Neural progenitor cell (in vitro differentiated cells): ENCODE results near the gene ARHGEF38. TPM values are rescaled to one million over a fixed set of nuclear protein-coding genes. Genes with fewer than 3 reads are reported as not detected.

Source experiments
- DNase-seq: peaks from one replicate; pipeline ENCODE4 v3.0.0-alpha.2; 2016; ENCODE audit warnings: low spot score
- H2AFZ ChIP-seq: fragments of 200-600 bp; sonication (generic); replicated peaks from 2 replicates; pipeline ENCODE4 v1.6.1; 2016; ENCODE audit warnings: antibody characterized with exemption
- H3F3A ChIP-seq: fragments of 200-600 bp; sonication (generic); 2 replicates; pipeline ENCODE4 v1.6.1; 2016; ENCODE audit warnings: antibody characterized with exemption, low read depth
- H3K27ac ChIP-seq: fragments of 200-600 bp; sonication (generic); 2 replicates; pipeline ENCODE4 v1.5.1; 2016; ENCODE audit warnings: mild to moderate bottlenecking
- H3K27me3 ChIP-seq: fragments of 200-600 bp; sonication (generic); 2 replicates; pipeline ENCODE4 v1.6.1; 2016; ENCODE audit warnings: mild to moderate bottlenecking, moderate library complexity
- H3K36me3 ChIP-seq: fragments of 200-600 bp; sonication (generic); 2 replicates; pipeline ENCODE4 v1.5.1; 2016
- H3K4me1 ChIP-seq: fragments of 200-600 bp; sonication (generic); 2 replicates; pipeline ENCODE4 v1.6.1; 2016; ENCODE audit warnings: mixed run types
- H3K4me2 ChIP-seq: fragments of 200-600 bp; sonication (generic); 2 replicates; pipeline ENCODE4 v1.6.1; 2016
- H3K4me3 ChIP-seq: fragments of 200-600 bp; sonication (generic); 2 replicates; pipeline ENCODE4 v1.5.1; 2016
- H3K79me2 ChIP-seq: fragments of 200-600 bp; sonication (generic); 2 replicates; pipeline ENCODE4 v1.6.1; 2016; ENCODE audit warnings: low read depth
- H3K9ac ChIP-seq: fragments of 200-600 bp; sonication (generic); 2 replicates; pipeline ENCODE4 v1.6.1; 2016
- H3K9me3 ChIP-seq: fragments of 200-600 bp; sonication (generic); 2 replicates; pipeline ENCODE4 v1.5.1; 2016; ENCODE audit warnings: low read depth
- H4K20me1 ChIP-seq: fragments of 200-600 bp; sonication (generic); 2 replicates; pipeline ENCODE4 v1.6.1; 2016; ENCODE audit warnings: low read depth
- H3K27ac Mint-ChIP-seq: 3 replicates; pipeline ENCODE4 v1.8.0; 2021; ENCODE audit warnings: mixed read lengths
- H3K27me3 Mint-ChIP-seq: 2 replicates; pipeline ENCODE4 v1.8.0; 2022; ENCODE audit warnings: low read depth, mild to moderate bottlenecking, inconsistent platforms, moderate library complexity, mixed read lengths; ENCODE audit not compliant: insufficient read depth
- H3K36me3 Mint-ChIP-seq: 3 replicates; pipeline ENCODE4 v1.8.0; 2021; ENCODE audit warnings: mixed read lengths
- H3K4me1 Mint-ChIP-seq: 3 replicates; pipeline ENCODE4 v1.8.0; 2021; ENCODE audit warnings: mixed read lengths
- H3K4me3 Mint-ChIP-seq: 3 replicates; pipeline ENCODE4 v1.8.0; 2021; ENCODE audit warnings: mild to moderate bottlenecking, moderate library complexity, mixed read lengths
- H3K9me3 Mint-ChIP-seq: 3 replicates; pipeline ENCODE4 v1.8.0; 2020; ENCODE audit warnings: mixed read lengths
- EZH2 ChIP-seq: fragments of 200-600 bp; sonication (generic); IDR thresholded peaks from 2 replicates; pipeline ENCODE4 v1.6.1; 2017; ENCODE audit warnings: antibody characterized with exemption, mild to moderate bottlenecking, moderate library complexity
- EZH2phosphoT487 ChIP-seq: fragments of 200-600 bp; sonication (generic); IDR thresholded peaks from 2 replicates; pipeline ENCODE4 v1.6.1; 2017; ENCODE audit warnings: antibody characterized with exemption
- total RNA-seq: library from RNA; depleted of rRNA; stranded (reverse); fragments of >200 nt; gene quantifications from 2 replicates; pipeline ENCODE4 v1.2.3, GENCODE V29; 2015; ENCODE audit warnings: low replicate concordance
- TF ChIP-seq, protein P1 (sequence below): fragments of 200-600 bp; sonication (generic); IDR thresholded peaks from 2 replicates; pipeline ENCODE4 v1.5.1; 2017; ENCODE audit warnings: antibody characterized with exemption, mild to moderate bottlenecking

The ARHGEF38 gene
- total RNA-seq, 1 donor from 2014 or later: 0.28 TPM

DNA sequence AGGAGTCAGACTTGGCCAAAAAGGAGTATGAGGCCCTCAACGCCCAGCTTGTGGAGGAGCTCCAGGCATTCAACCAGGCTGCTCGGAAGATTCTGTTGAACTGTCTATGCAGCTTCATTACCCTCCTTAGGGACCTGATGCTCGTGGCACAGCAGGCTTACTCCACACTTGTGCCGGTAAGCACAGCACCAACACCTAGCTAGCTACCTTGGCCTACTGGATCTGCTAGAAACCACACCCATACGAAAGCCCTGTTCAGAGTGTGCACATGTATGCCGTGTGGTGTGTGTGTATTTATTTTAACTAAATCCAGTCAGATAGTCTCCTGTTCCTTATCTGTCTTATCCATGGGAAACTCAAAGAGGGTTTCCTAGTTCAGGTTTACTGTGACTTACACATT is 106.8 kb downstream of the ARHGEF38 start:
- Histone ChIP-seq H2AFZ (no peak overlapping the region), H3K79me2 (no peaks in the 10 kb centered on the region), H3K4me1 (no peaks in the 10 kb centered on the region), H3F3A (no peaks in the 10 kb centered on the region), H3K27me3 (peaks cover 11% of the 10 kb centered on the region), H3K9ac (no peak overlapping the region), H3K27ac (no peak overlapping the region), H3K36me3 (no peaks in the 10 kb centered on the region), H3K9me3 (no peaks in the 10 kb centered on the region), H4K20me1 (no peaks in the 10 kb centered on the region), H3K4me3 (no peak overlapping the region), H3K4me2 (no peak overlapping the region)
- H3K27ac Mint-ChIP-seq: no peak overlapping the region
- no peaks in the 10 kb centered on the region for H3K27me3 Mint-ChIP-seq
- H3K9me3 Mint-ChIP-seq: no peaks in the 10 kb centered on the region
- DNase-seq: no peak
- no peak for TF ChIP-seq EZH2phosphoT487
- TF ChIP-seq, protein P1, sequence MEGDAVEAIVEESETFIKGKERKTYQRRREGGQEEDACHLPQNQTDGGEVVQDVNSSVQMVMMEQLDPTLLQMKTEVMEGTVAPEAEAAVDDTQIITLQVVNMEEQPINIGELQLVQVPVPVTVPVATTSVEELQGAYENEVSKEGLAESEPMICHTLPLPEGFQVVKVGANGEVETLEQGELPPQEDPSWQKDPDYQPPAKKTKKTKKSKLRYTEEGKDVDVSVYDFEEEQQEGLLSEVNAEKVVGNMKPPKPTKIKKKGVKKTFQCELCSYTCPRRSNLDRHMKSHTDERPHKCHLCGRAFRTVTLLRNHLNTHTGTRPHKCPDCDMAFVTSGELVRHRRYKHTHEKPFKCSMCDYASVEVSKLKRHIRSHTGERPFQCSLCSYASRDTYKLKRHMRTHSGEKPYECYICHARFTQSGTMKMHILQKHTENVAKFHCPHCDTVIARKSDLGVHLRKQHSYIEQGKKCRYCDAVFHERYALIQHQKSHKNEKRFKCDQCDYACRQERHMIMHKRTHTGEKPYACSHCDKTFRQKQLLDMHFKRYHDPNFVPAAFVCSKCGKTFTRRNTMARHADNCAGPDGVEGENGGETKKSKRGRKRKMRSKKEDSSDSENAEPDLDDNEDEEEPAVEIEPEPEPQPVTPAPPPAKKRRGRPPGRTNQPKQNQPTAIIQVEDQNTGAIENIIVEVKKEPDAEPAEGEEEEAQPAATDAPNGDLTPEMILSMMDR: no peak
- no peak for TF ChIP-seq EZH2
- H3K4me1 Mint-ChIP-seq: no peaks in the 10 kb centered on the region
- no peak overlapping the region for H3K4me3 Mint-ChIP-seq
- H3K36me3 Mint-ChIP-seq: no peaks in the 10 kb centered on the region

DNA sequence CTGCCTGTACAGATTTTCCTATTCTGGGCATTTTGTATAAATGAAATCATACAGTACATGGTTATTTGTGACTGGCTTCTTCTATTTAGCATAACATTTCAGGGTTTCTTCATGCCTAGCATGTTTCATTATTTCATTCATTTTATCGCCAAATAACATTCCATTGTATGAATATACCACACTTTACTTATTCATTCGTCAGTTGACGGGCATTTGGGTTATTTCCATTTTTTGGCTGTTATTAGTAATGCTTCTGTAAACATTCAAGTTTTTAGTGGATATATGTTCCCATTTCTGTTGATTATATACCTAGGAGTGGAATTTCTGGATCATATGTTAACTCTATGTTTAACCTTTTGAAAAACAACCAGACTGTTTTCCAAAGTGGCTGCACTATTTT is 108.6 kb downstream of the ARHGEF38 start:
- DNase-seq: no peak
- Histone ChIP-seq H3F3A (no peaks in the 10 kb centered on the region), H3K9ac (no peak overlapping the region), H3K9me3 (no peaks in the 10 kb centered on the region), H3K36me3 (no peaks in the 10 kb centered on the region), H3K79me2 (no peaks in the 10 kb centered on the region), H4K20me1 (no peaks in the 10 kb centered on the region), H3K4me1 (no peaks in the 10 kb centered on the region), H3K27me3 (no peaks in the 10 kb centered on the region), H3K4me3 (no peak overlapping the region), H3K27ac (no peak overlapping the region), H3K4me2 (no peak overlapping the region), H2AFZ (no peak overlapping the region)
- Mint-ChIP-seq H3K4me3 (no peak overlapping the region), H3K4me1 (no peaks in the 10 kb centered on the region), H3K27ac (no peak overlapping the region), H3K27me3 (no peaks in the 10 kb centered on the region), H3K36me3 (no peaks in the 10 kb centered on the region), H3K9me3 (no peaks in the 10 kb centered on the region)
- TF ChIP-seq, protein P1: no peak
- TF ChIP-seq EZH2: no peak
- no peak for TF ChIP-seq EZH2phosphoT487

DNA sequence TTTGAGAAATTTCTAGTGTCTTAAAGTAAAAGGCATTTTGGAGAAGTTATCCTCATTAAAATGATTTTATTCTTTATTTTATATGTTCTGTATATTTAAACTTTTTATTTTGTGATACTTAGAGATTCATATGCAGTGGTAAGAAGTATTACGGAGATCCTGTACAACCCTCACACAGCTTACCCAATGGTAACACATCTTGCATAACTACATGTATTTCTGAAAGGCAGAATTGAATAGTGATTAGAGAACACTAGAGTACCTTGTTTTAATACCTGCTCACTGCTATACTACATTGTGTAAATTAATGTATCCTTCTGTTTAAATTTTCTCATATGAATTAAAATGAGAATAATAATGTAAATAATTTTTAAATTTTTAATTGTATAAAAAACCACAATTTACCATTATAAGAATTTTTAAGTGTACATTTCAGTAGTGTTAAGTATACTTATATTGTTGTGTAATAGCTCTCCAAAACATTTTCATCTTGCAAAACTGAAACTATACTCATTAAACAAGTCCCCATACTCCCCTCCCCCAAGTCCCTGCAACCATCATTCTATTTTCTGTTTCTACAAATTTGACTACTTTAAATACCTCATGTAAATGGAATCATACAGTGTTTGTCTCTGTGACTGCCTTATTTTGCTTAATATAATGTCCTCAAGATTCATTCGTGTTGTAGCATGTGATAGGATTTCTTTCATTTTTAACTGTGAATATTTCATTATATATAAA is 110.7 kb downstream of the ARHGEF38 start:
- H3K9me3 ChIP-seq: no peaks in the 10 kb centered on the region
- no peaks in the 10 kb centered on the region for H3K27me3 Mint-ChIP-seq
- TF ChIP-seq EZH2 (no peak), EZH2phosphoT487 (no peak)
- TF ChIP-seq, protein P1: no peak

More for the DNA sequence above, 110.7 kb downstream of the ARHGEF38 start:
- Mint-ChIP-seq H3K4me3 (no peak overlapping the region), H3K4me1 (no peaks in the 10 kb centered on the region), H3K27ac (no peak overlapping the region), H3K9me3 (no peaks in the 10 kb centered on the region), H3K36me3 (no peaks in the 10 kb centered on the region)
- Histone ChIP-seq H3K27ac (no peak overlapping the region), H3K4me2 (no peak overlapping the region), H3K79me2 (no peaks in the 10 kb centered on the region), H3K9ac (no peak overlapping the region), H4K20me1 (no peaks in the 10 kb centered on the region), H3K36me3 (no peaks in the 10 kb centered on the region), H3K27me3 (no peaks in the 10 kb centered on the region), H3K4me3 (no peak overlapping the region), H3K4me1 (no peaks in the 10 kb centered on the region), H2AFZ (no peak overlapping the region), H3F3A (no peaks in the 10 kb centered on the region)
- no peak for DNase-seq
